SK-N-MC (cell line): Measurements from ENCODE around the gene NPEPL1.

ENCODE experiments used
- DNase-seq: peaks from one replicate; pipeline ENCODE4 v3.0.0-alpha.2; 2011; ENCODE audit warnings: low read depth, low spot score
- H3K27ac ChIP-seq: fragments of 200-600 bp; sonication (generic); 2 replicates; pipeline ENCODE4 v1.5.1; 2016; ENCODE audit warnings: mixed run types
- H3K36me3 ChIP-seq: fragments of 200-600 bp; sonication (generic); 2 replicates; pipeline ENCODE4 v1.6.1; 2017; ENCODE audit warnings: antibody characterized with exemption, low read length, mixed read lengths; ENCODE audit not compliant: insufficient read depth
- H3K4me3 ChIP-seq: fragments of 200-600 bp; sonication (generic); 2 replicates; pipeline ENCODE4 v1.5.1; 2016
- H3K9ac ChIP-seq: fragments of 200-600 bp; sonication (generic); 2 replicates; pipeline ENCODE4 v1.8.0; 2017; ENCODE audit warnings: mixed run types, mixed read lengths; ENCODE audit not compliant: insufficient read length
- H3K9me3 ChIP-seq: fragments of 200-600 bp; sonication (generic); 2 replicates; pipeline ENCODE4 v1.6.1; 2017; ENCODE audit warnings: low read depth, mild to moderate bottlenecking, antibody characterized with exemption, low read length, moderate library complexity, mixed read lengths
- EZH2 ChIP-seq: fragments of 200-600 bp; sonication (generic); IDR thresholded peaks from one replicate; pipeline ENCODE4 v1.6.1; 2017; ENCODE audit warnings: antibody characterized with exemption
- FOXP2 ChIP-seq: optimal IDR thresholded peaks from 2 replicates; pipeline ENCODE3; 2011; ENCODE audit warnings: mild to moderate bottlenecking, moderate library complexity; ENCODE audit not compliant: insufficient read depth; ENCODE audit errors: extremely low read length, control extremely low read depth
- POLR2AphosphoS5 ChIP-seq: IDR thresholded peaks from 2 replicates; pipeline ENCODE4 v1.6.1; 2012; ENCODE audit warnings: mild to moderate bottlenecking, low read depth, low read length, borderline replicate concordance

The NPEPL1 gene

GRCh38 chr20:58693226-58694006, 816 bp downstream of the NPEPL1 start:
- no peak for DNase-seq
- Histone ChIP-seq H3K9me3 (no peaks in the 10 kb centered on the region), H3K27ac (no peak overlapping the region), H3K9ac (no peak overlapping the region), H3K36me3 (no peaks in the 10 kb centered on the region), H3K4me3 (no peak overlapping the region)
- TF ChIP-seq POLR2AphosphoS5 (no peak), FOXP2 (no peak), EZH2 (no peak)

DNA sequence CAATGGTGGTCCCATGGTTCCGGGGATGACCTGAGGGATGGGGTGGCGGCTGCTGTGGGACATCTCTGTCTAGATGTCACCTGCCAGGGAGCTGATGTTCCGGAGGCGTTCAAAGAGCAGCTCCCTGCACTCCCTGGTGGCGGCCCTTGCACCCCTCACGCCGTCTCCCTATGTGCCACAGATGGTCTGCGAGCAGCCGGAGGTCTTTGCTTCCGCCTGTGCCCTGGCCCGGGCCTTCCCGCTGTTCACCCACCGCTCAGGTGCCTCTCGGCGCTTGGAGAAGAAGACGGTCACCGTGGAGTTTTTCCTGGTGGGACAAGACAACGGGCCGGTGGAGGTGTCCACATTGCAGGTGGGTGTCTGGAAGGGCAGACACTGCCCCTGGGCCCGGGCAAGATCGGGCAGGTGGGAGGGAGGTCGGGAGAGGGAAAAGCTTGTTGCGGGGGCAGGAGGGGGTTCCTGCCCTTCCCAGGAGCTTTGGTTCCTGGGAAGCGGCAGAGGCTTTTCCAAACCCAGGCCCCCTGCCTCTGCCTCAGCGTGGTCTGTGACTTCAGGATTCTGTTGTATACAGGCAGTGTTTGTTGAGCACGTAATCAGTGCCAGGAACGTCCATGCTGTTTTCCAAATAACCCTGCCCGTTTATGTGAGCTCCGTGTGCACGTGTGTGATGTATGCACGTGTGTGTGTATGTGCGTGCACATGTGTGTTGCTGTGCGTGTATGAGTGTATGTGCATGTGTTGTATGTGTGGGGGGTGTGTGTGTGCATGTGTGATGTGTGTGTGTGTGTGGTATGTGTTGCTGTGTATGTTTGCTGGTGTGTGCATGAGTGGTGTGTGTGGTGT, 1.9 kb downstream of the NPEPL1 start:
- DNase-seq: no peak
- H3K36me3 ChIP-seq: no peaks in the 10 kb centered on the region
- no peak overlapping the region for H3K9ac ChIP-seq
- H3K9me3 ChIP-seq: no peaks in the 10 kb centered on the region
- H3K4me3 ChIP-seq: no peak overlapping the region
- H3K27ac ChIP-seq: no peak overlapping the region
- TF ChIP-seq EZH2 (no peak), FOXP2 (no peak), POLR2AphosphoS5 (no peak)

DNA sequence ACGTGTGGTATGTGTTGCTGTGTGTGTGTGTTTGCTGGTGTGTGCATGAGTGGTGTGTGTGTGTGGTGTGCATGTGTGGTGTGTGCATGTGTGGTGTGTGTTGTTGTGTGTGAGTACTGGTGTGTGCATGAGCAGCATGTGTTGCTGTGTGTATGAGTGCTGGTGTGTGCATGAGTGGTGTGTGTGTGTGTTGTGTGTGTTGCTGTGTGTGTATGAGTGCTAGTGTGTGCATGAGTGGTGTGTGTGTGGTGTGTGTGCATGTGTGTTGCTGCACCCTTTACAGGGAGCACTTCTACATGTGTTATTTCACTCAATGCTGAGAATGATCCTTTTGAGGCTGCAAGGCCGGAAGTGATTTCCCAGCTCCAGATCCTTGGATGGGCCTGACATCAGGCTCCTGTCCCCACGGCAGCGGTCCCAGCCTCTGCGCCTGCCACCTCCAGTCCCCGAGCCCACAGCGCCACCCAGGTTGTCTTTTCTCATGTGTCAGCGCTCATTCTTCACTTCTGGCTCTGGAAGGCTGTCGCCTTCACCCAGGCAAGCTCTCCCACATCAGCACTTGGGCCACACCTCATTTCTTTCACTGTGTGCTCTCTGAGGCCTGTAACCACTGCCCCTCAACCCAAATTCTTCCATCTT, 2.6 kb downstream of the NPEPL1 start:
- H3K4me3 ChIP-seq: no peak overlapping the region
- no peak overlapping the region for H3K27ac ChIP-seq
- DNase-seq: no peak
- H3K9me3 ChIP-seq: no peaks in the 10 kb centered on the region
- no peak for TF ChIP-seq EZH2
- no peak overlapping the region for H3K9ac ChIP-seq
- H3K36me3 ChIP-seq: no peaks in the 10 kb centered on the region

DNA sequence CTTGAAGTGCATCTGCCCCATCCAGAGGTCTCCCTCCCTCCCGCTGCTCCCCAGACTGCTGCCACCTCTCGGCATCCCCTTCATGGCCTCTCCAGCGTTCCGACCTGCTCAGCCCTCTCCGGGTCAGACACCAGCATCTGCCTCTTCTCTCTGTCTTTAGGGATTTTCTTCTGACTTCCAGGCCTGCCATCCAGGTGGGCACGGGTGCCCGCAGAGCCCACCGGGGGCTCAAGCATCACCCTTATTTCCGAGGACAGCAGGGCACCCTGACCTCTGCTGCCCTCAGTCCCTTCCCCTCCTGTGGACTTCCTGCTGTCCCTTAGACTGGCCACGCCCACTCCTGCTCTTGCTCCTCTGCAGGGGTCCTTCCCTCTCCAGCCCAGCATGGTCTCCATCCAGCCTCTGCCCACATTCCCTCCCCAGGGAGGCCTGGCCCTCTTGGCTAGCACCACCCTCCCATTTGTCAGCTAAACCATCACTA, 3.3 kb downstream of the NPEPL1 start:
- H3K9ac ChIP-seq: no peak overlapping the region
- H3K4me3 ChIP-seq: no peak overlapping the region
- no peak for DNase-seq
- no peak for TF ChIP-seq POLR2AphosphoS5
- no peak for TF ChIP-seq EZH2
- no peak for TF ChIP-seq FOXP2
- no peaks in the 10 kb centered on the region for H3K9me3 ChIP-seq
- H3K27ac ChIP-seq: no peak overlapping the region
- no peaks in the 10 kb centered on the region for H3K36me3 ChIP-seq

DNA sequence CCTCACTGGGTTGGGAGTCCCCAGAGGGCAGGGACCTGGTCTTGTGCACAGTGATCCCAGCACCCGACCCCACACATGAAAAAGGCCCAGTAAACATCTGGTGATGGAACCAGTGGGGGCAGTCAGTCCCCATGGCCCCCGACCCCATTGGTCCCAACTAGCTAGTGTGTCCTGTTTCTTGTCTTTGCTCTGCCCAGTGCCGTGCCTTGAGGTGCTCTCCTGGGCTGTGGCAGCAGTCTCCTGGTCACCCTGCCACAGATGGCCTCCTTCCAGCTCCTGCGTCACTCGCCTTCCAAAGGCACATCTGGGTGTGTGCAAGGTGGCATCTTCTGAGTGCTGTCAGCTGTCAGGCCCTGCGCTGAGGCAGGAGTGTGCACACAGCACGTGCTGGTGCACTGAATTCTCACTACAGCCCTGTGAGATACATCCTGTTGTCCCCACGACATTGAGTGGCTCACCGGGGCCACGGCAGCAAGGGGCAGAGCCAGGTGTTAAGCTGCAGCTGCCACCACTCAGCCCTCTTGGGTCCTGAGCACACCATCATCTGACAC, 3.9 kb downstream of the NPEPL1 start:
- Histone ChIP-seq H3K9me3 (no peaks in the 10 kb centered on the region), H3K9ac (no peak overlapping the region), H3K4me3 (no peak overlapping the region), H3K36me3 (no peaks in the 10 kb centered on the region), H3K27ac (no peak overlapping the region)
- no peak for DNase-seq
- TF ChIP-seq FOXP2 (no peak), POLR2AphosphoS5 (no peak), EZH2 (no peak)

DNA sequence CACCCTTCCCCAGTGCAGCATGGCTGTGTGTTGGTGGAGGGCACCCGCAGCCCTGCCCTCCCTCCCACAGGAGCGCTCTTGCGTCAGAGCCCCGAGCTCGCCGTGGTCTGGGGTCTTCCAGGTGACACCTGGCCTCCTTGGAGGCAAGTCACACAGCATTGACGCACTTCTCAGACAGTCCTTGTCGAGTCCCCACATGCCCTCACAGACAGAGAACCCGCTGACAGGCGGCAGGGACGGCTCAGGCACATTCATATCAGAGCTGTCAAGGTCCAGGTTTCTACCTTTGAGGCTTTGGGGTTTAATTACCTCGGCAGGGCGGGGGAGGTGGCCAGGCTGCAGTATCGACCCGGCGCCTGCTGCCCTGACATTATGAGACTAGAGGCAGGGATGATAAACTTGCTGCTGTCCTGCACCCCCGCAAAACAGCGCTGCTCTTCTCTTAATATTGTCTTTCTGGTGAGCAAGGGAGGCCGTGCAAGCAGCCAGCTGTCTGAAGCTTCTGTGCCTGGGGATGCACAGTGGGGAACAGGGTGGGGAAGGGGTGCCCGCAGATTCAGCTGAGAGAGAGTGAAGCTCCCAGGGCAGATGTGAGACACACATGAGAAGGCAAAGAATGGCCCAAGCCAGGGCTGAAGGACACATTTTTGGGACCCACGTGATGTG, 4.7 kb downstream of the NPEPL1 start:
- no peak overlapping the region for H3K9ac ChIP-seq
- no peaks in the 10 kb centered on the region for H3K9me3 ChIP-seq
- H3K27ac ChIP-seq: no peak overlapping the region
- TF ChIP-seq FOXP2 (no peak), EZH2 (no peak), POLR2AphosphoS5 (no peak)
- no peak for DNase-seq
- H3K4me3 ChIP-seq: no peak overlapping the region
- no peaks in the 10 kb centered on the region for H3K36me3 ChIP-seq

- H3K9me3 ChIP-seq: no peaks in the 10 kb centered on the region
- H3K27ac ChIP-seq: no peak overlapping the region
- H3K4me3 ChIP-seq: no peak overlapping the region
- no peak for DNase-seq
- no peaks in the 10 kb centered on the region; the same call in 1 of the 2 replicates for H3K36me3 ChIP-seq
- TF ChIP-seq EZH2 (no peak), POLR2AphosphoS5 (no peak)
- H3K9ac ChIP-seq: no peak overlapping the region
Measured at GRCh38 chr20:58697867-58698703, 5.5 kb downstream of the NPEPL1 start.
